GM11168 (cell line): ENCODE data around the gene MBNL1.

ENCODE experiments used
- in situ Hi-C: fragments of 300-500 bp; cut with MboI; formaldehyde crosslinking; loops from one replicate; pipeline ENCODE4 v1.12.0; 2022; ENCODE audit warnings: low sequenced_read_pairs; ENCODE audit not compliant: unreplicated experiment

Gene MBNL1

GRCh38 chr3:152458376-152459117 lies 189.8 kb downstream of the MBNL1 start:
- in situ Hi-C loops: no loop called here

GRCh38 chr3:152459118-152459515 lies 190.4 kb downstream of the MBNL1 start:
- in situ Hi-C loops: no loop called here

GRCh38 chr3:152459572-152459971 lies 190.8 kb downstream of the MBNL1 start:
- in situ Hi-C loops: no loop called here

- in situ Hi-C loops: no loop called here
Observed at GRCh38 chr3:152460936-152461335, 192.2 kb downstream of the MBNL1 start.

- in situ Hi-C loops: no loop called here
Observed at GRCh38 chr3:152461460-152461859, 192.7 kb downstream of the MBNL1 start.

- in situ Hi-C loops: no loop called here
Observed at GRCh38 chr3:152466784-152467183, 198.1 kb downstream of the MBNL1 start.

- in situ Hi-C loops: no loop called here
Observed at GRCh38 chr3:152469248-152470025, 200.7 kb downstream of the MBNL1 start.

- in situ Hi-C loops: no loop called here
Observed at GRCh38 chr3:152470095-152470494, 201.4 kb downstream of the MBNL1 start.

- in situ Hi-C loops: no loop called here
Observed at GRCh38 chr3:152470893-152471292, 202.2 kb downstream of the MBNL1 start.

- in situ Hi-C loops: no loop called here
Observed at GRCh38 chr3:152471814-152472671, 203.3 kb downstream of the MBNL1 start.

- in situ Hi-C loops: no loop called here
Observed at GRCh38 chr3:152472672-152472954, 203.9 kb downstream of the MBNL1 start.

- in situ Hi-C loops: no loop called here
Observed at GRCh38 chr3:152474585-152474984, 205.9 kb downstream of the MBNL1 start.

GRCh38 chr3:152477422-152477821 lies 208.7 kb downstream of the MBNL1 start:
- in situ Hi-C loops: no loop called here

GRCh38 chr3:152480282-152480953 lies 211.7 kb downstream of the MBNL1 start:
- in situ Hi-C loops: no loop called here

- in situ Hi-C loops: no loop called here
Observed at GRCh38 chr3:152486364-152486763, 217.6 kb downstream of the MBNL1 start.

- in situ Hi-C loops: no loop called here
Observed at GRCh38 chr3:152488449-152488848, 219.7 kb downstream of the MBNL1 start.

- in situ Hi-C loops: no loop called here
Observed at GRCh38 chr3:152491922-152492321, 223.2 kb downstream of the MBNL1 start.

- in situ Hi-C loops: no loop called here
Observed at GRCh38 chr3:152496286-152496685, 227.6 kb downstream of the MBNL1 start.

GRCh38 chr3:152496716-152497115 lies 228.0 kb downstream of the MBNL1 start:
- in situ Hi-C loops: no loop called here

- in situ Hi-C loops: no loop called here
Observed at GRCh38 chr3:152497457-152497856, 228.7 kb downstream of the MBNL1 start.
